ENCODE results near the gene FAM98C.

Gene FAM98C

GRCh38 chr19:38402967-38403674, at the start of gene FAM98C:
FAM98C (plus strand) TSS chr19:38403093; CDS start chr19:38403154, 61 bp downstream.
- peak; percentile 95 for DNase-seq (ENCODE audit: low read depth)
- TF ChIP-seq MYC (IDR thresholded peaks at IDR 0.05; ENCODE audit: low read depth, low read length) (no peak; the same call in none of the 2 replicates), POLR2A (IDR thresholded peaks at IDR 0.05; ENCODE audit: extremely low read depth, insufficient read length) (no peak)
- TF ChIP-seq, protein P1, sequence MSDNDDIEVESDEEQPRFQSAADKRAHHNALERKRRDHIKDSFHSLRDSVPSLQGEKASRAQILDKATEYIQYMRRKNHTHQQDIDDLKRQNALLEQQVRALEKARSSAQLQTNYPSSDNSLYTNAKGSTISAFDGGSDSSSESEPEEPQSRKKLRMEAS (IDR thresholded peaks at IDR 0.05; ENCODE audit: low read depth, low read length): peak; percentile 17; the same call in 1 of the 2 replicates
- TF ChIP-seq, protein P2, sequence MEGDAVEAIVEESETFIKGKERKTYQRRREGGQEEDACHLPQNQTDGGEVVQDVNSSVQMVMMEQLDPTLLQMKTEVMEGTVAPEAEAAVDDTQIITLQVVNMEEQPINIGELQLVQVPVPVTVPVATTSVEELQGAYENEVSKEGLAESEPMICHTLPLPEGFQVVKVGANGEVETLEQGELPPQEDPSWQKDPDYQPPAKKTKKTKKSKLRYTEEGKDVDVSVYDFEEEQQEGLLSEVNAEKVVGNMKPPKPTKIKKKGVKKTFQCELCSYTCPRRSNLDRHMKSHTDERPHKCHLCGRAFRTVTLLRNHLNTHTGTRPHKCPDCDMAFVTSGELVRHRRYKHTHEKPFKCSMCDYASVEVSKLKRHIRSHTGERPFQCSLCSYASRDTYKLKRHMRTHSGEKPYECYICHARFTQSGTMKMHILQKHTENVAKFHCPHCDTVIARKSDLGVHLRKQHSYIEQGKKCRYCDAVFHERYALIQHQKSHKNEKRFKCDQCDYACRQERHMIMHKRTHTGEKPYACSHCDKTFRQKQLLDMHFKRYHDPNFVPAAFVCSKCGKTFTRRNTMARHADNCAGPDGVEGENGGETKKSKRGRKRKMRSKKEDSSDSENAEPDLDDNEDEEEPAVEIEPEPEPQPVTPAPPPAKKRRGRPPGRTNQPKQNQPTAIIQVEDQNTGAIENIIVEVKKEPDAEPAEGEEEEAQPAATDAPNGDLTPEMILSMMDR (IDR thresholded peaks at IDR 0.05; ENCODE audit: low read depth, low read length): peak; percentile 41
- H3K4me3 ChIP-seq (ENCODE audit: low read depth, low read length): peak within 1 kb of the TSS; percentile 36

GRCh38 chr19:38355728-38356725, 46.9 kb upstream of the FAM98C start:
- no peak for DNase-seq (ENCODE audit: low read depth)
- TF ChIP-seq MYC (IDR thresholded peaks at IDR 0.05; ENCODE audit: low read depth, low read length) (no peak), POLR2A (IDR thresholded peaks at IDR 0.05; ENCODE audit: extremely low read depth, insufficient read length) (no peak)
- TF ChIP-seq, protein P2 (IDR thresholded peaks at IDR 0.05; ENCODE audit: low read depth, low read length): no peak
- TF ChIP-seq, protein P1 (IDR thresholded peaks at IDR 0.05; ENCODE audit: low read depth, low read length): no peak
- no peak overlapping the region for H3K4me3 ChIP-seq (ENCODE audit: low read depth, low read length)

DNA sequence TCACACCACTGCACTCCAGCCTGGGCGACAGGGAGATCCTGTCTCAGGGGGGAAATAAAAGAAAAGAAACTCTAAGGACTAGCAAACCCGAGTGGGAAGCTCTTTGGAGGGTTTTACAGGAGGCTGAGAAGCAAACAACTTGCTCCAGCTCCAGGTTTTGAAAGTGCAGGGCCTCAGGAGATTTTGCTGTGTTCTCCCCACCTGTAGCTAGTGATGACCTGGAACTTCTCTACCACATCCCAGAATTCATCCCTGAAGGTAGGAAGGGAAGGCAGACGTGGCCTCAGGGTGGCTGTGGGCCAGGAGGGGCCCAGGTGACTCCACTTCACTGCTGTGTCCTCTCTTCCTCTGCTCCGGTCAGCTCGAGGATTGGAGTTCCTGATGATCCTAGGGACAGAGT, 44.8 kb upstream of the FAM98C start:
- no peak for DNase-seq (ENCODE audit: low read depth)
- H3K4me3 ChIP-seq (ENCODE audit: low read depth, low read length): no peak overlapping the region
- TF ChIP-seq, protein P1 (IDR thresholded peaks at IDR 0.05; ENCODE audit: low read depth, low read length): no peak
- TF ChIP-seq POLR2A (IDR thresholded peaks at IDR 0.05; ENCODE audit: extremely low read depth, insufficient read length): no peak
- TF ChIP-seq MYC (IDR thresholded peaks at IDR 0.05; ENCODE audit: low read depth, low read length): no peak
- TF ChIP-seq, protein P2 (IDR thresholded peaks at IDR 0.05; ENCODE audit: low read depth, low read length): no peak

GRCh38 chr19:38359242-38360021, 43.5 kb upstream of the FAM98C start:
- DNase-seq (ENCODE audit: low read depth): no peak
- TF ChIP-seq MYC (IDR thresholded peaks at IDR 0.05; ENCODE audit: low read depth, low read length) (no peak), POLR2A (IDR thresholded peaks at IDR 0.05; ENCODE audit: extremely low read depth, insufficient read length) (no peak)
- TF ChIP-seq, protein P2 (IDR thresholded peaks at IDR 0.05; ENCODE audit: low read depth, low read length): no peak
- TF ChIP-seq, protein P1 (IDR thresholded peaks at IDR 0.05; ENCODE audit: low read depth, low read length): no peak
- no peak overlapping the region for H3K4me3 ChIP-seq (ENCODE audit: low read depth, low read length)

GRCh38 chr19:38360351-38360750, 42.5 kb upstream of the FAM98C start:
- DNase-seq (ENCODE audit: low read depth): no peak
- TF ChIP-seq MYC (IDR thresholded peaks at IDR 0.05; ENCODE audit: low read depth, low read length): no peak
- TF ChIP-seq, protein P2 (IDR thresholded peaks at IDR 0.05; ENCODE audit: low read depth, low read length): no peak
- TF ChIP-seq, protein P1 (IDR thresholded peaks at IDR 0.05; ENCODE audit: low read depth, low read length): no peak
- TF ChIP-seq POLR2A (IDR thresholded peaks at IDR 0.05; ENCODE audit: extremely low read depth, insufficient read length): no peak
- no peak overlapping the region for H3K4me3 ChIP-seq (ENCODE audit: low read depth, low read length)
